GM18508 (cell line): ENCODE data around the gene KLHL14.
A peak's percentile ranks its signal among the peaks of the same experiment; 100 is the strongest.

ENCODE experiments used
- ATAC-seq: cut with Tn5 transposase; IDR thresholded peaks from one replicate; pipeline ENCODE4 v1.9.1; 2021; ENCODE audit warnings: moderate number of reproducible peaks; ENCODE audit not compliant: insufficient read depth, unreplicated experiment

KLHL14 gene

GRCh38 chr18:32770666-32771168 lies 2.1 kb downstream of the KLHL14 start:
- no peak for ATAC-seq

GRCh38 chr18:32770054-32770665 lies 2.7 kb downstream of the KLHL14 start:
- ATAC-seq = no peak

DNA sequence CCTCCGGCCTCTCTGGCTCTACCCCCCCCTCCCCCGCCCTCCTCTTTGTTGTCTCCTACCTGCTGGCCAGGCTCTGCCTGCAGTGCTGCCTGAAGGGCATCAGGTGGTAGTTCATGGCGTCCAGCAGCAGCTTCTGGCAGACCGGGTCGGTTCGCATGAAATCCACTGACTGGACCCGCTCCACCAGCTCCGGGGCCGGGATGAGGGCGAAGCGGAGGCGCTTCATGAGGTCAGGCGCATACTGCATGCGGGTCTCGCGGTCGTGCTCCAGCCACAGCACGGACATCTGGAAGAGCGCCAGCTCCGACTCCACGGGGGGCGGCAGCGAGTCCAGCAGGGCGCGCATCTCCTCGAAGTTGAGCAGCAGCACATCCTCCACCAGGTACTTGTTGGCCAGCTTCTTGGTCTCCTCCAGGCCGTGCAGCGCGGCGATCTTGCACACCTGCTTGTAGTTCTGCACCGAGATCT lies 3.2 kb downstream of the KLHL14 start:
- no peak for ATAC-seq

GRCh38 chr18:32769071-32769585 lies 3.7 kb downstream of the KLHL14 start:
- no peak for ATAC-seq

DNA sequence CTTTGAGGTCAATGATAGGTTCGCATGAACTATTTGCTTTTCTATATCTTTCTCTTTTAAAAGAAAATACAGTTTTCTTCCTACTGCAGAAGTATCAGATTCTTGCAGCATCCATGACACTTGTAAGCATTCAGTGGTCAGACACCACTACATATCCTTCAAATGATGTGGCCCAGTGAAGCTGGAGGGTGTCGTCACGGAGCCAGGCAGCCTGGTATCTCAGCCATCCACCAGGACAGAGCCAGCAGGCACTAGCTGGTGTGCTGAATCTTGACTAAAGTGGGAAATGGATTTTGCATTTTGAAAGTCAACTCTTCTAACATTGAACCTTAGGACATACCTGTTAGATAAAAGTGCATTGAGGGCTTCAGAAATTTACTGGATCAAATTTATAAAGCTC lies 5.4 kb downstream of the KLHL14 start:
- ATAC-seq = no peak

DNA sequence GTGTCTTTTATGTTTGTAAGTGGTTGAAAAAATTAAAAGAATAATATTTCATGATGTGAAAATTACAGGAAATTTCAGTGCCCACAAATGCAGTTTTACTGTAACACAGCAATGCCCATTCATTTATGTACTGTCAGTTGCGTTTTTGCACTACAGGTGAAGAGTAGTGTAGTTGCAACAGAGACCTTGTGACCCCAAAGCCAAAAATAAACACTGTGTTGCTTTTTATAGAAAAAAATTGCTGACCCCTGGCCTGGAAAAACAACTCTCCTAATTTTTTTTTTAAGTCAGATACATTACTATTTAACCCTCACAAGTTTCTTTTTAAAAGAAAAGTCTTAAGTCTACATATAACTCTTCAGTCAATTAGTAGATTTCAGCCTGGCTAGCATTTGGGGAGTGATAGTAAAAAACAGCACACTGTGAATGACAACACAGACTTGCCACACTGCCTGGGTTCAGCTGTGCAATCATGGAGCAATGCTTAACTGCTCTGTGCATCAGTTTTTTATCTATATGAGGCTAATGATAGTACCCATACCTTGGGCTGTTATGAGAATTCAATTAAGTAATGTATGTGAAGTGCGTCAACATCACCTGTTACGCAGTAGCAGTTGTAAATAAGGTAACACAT lies 8.1 kb downstream of the KLHL14 start:
- ATAC-seq = no peak

GRCh38 chr18:32763293-32763692 lies 9.5 kb downstream of the KLHL14 start:
- no peak for ATAC-seq

DNA sequence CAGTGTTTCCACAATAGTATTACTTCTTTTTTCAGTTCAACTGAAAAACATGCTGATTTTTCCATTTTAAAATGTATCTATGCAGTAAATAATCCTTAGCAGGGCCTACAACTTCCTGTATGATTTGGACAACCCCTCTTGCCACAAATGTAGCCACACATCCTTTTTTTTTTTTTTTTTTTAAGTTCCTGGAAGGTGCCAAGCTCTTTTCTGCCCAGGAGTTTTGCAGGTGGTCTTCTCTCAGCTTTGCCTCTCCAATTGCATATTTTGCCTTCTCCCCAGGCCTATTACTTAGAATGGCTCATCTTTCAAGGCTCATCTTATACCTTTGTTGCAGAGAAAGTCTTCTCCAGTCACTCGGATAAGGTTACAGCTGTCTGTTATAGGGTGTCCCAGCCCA lies 11.6 kb downstream of the KLHL14 start:
- ATAC-seq = no peak

DNA sequence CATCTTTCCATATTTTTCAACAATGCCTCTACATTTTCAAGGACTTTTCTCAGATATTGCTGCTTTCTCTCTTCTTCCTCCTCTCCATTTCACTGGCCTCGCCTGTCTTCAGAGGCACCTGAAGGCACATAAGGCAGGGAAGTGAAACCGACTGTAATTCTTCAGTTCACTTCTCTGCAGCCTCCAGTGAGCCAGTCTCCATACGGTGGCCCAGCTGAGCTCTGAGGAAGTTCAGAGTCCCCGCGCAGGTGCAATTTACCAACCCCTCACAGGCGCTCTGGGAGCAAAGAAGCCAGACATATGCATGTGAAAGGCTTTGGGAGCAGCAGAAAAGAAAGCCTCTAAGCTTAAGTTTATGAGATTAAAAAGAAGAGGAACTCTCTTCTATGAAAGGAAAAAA lies 12.4 kb downstream of the KLHL14 start:
- peak; percentile 90 for ATAC-seq

DNA sequence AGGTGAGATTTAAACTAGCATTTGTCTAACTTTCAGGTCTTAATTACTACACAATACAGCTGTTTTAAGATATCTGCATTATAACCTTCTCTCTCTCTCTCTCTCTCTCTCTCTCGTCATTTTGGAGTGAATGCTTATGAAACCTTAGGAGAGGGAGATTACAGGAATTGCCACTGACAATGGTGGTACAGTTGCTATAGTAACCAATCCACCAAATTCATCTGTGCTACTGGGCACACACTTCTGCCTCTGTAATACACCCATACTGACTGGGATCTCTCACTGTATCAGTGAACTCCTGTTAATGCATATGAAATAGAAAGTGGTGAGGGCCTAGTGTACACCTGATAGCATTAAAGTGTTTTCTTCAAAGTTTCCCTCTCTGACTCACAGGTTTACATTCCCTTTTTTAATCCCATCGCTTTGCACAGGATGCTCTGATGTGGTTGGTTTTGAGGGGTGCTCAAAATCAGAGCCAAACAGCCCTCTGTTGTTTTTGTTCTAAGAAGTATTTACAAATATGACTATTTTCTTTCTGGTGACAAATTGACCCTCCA lies 13.1 kb downstream of the KLHL14 start:
- no peak for ATAC-seq

DNA sequence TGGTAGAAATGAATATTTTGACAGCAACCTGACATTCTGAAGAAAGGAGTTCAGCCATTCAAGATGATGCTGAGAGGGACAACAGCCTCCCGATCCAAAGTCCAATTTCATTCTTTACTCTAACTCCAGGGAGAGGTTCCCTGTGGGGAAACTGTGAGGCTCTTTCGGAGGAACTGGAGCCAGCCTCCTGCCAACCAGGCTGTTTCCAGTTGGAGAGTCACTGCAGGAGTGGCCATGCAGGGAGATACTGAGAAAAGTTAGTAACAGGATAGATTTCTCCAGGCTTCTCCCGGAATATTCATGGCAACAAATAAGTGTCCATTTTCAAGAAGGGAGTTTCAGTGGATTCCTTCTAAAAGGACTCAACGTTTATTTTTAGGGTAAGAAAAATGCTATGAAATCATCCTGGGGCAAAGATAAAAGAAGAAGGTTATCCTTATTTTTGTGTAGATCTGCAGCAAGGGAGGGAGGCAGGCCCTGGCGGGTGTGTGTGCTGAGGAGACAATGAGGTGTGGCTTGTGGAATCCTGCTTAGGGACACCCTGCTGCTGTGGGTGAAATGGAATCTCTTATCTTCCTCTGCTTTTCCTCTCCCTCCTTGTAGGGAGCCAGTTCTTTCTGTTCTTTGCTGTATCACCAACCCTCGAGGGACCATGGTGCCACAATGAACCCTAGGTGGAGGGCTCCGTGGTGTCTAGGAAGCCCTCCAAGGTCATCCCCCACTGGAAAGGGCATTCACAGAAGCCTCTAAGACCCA lies 18.1 kb downstream of the KLHL14 start:
- ATAC-seq = no peak

GRCh38 chr18:32753656-32754260 lies 19.1 kb downstream of the KLHL14 start:
- no peak for ATAC-seq

GRCh38 chr18:32750328-32750727 lies 22.5 kb downstream of the KLHL14 start:
- no peak for ATAC-seq

- no peak for ATAC-seq
Observed at GRCh38 chr18:32749809-32750208, 23.0 kb downstream of the KLHL14 start.

GRCh38 chr18:32742579-32742978 lies 30.2 kb downstream of the KLHL14 start:
- ATAC-seq = no peak

GRCh38 chr18:32735781-32736180 lies 37.0 kb downstream of the KLHL14 start:
- ATAC-seq = no peak

- ATAC-seq = no peak
Observed at GRCh38 chr18:32734442-32734841, 38.4 kb downstream of the KLHL14 start.

DNA sequence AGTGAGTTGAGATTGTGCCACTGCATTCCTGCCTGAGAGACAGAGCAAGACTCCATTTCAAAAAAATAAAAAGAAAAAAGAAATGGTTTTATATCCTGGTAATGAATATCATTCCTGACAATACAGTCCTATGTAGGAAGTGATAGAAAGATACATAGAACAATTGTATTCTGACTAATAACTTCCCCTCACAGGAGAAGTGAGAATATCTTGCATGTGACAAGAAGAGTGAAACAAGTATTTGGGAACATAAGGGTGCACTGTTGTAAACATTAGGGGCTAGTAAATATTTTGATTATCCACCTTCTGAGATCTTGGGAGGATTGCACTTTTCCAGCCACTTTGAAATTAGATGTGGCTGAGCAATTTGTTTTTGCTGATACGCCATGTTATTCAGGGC lies 40.7 kb downstream of the KLHL14 start:
- no peak for ATAC-seq

DNA sequence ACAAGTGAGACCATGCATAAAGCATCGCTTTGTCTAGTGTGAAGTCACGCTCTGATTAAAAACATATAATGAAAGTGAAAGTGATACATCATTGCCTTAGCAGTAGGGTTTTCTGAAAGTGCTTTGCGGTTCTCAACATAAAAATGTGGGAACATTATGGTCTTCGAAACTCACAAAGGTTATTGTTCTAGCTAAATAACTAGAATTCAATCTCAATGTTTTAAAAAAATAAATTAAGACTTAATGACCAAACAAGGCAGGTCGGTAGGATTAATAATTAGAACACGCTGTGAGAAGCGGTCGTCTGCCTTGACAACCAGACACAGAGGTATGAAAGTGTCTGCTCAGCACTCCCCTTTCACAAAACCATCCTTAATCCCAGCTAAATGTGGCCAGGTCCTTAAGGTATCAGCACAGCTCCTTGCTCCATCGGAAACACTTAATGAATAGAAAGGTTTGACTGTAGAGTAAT lies 42.2 kb downstream of the KLHL14 start:
- ATAC-seq = peak; percentile 98

GRCh38 chr18:32730068-32730467 lies 42.8 kb downstream of the KLHL14 start:
- ATAC-seq = no peak
